ENCODE results near the gene C15orf62. TPM values are rescaled to one million over a fixed set of nuclear protein-coding genes. Genes with fewer than 3 reads are reported as not detected.

The C15orf62 gene
- total RNA-seq, 2 experiments from 2014 or later = 0.25 to 0.44 TPM

Other genes starting within 250 kb of the C15orf62 start
- 10 to 100 TPM; 29.4 to 33.5 TPM for gene CCDC32, start 204.9 kb upstream of the C15orf62 start, total RNA-seq
- 10 to 100 TPM; 23.8 to 24.4 TPM for gene RPUSD2, start 200.7 kb upstream of the C15orf62 start, total RNA-seq
- 10 to 100 TPM; 22.1 to 22.5 TPM for gene KNL1, start 175.7 kb upstream of the C15orf62 start, total RNA-seq
- gene RAD51, start 74.8 kb upstream of the C15orf62 start, total RNA-seq = 10 to 100 TPM; 63.8 to 69.5 TPM
- gene RMDN3, start 14.7 kb upstream of the C15orf62 start, total RNA-seq = 10 to 100 TPM; 39.4 to 43.4 TPM
- gene GCHFR, start 5.9 kb upstream of the C15orf62 start, total RNA-seq = 10 to 100 TPM; 32.0 to 32.9 TPM
- gene ZFYVE19, start 37.1 kb downstream of the C15orf62 start, total RNA-seq = 10 to 100 TPM; 21.9 to 22.3 TPM
- 10 to 100 TPM; 44.9 to 48.1 TPM for gene DNAJC17, start 37.5 kb downstream of the C15orf62 start, total RNA-seq
- gene PPP1R14D, start 58.7 kb downstream of the C15orf62 start, total RNA-seq = not detected
- 10 to 100 TPM in 1 of 2 experiments, 1 to 10 TPM in 1; 9.6 to 10.1 TPM for gene SPINT1, start 74.1 kb downstream of the C15orf62 start, total RNA-seq
- gene RHOV, start 104.3 kb downstream of the C15orf62 start, total RNA-seq = under 1 TPM; 0.27 to 0.51 TPM
- 10 to 100 TPM; 16.0 to 16.8 TPM for gene VPS18, start 124.5 kb downstream of the C15orf62 start, total RNA-seq
- gene DLL4, start 159.4 kb downstream of the C15orf62 start, total RNA-seq = under 1 TPM in 1 of 2 experiments, not detected in 1; 0.08 TPM
- gene CHAC1, start 183.5 kb downstream of the C15orf62 start, total RNA-seq = 10 to 100 TPM; 24.6 to 25.2 TPM

Measured in activated CD8-positive, alpha-beta memory T cell treated with anti-CD3 and anti-CD28 coated beads for 36 hours (primary cell).